ENCODE results near the gene FOXA3.

The FOXA3 gene

DNA sequence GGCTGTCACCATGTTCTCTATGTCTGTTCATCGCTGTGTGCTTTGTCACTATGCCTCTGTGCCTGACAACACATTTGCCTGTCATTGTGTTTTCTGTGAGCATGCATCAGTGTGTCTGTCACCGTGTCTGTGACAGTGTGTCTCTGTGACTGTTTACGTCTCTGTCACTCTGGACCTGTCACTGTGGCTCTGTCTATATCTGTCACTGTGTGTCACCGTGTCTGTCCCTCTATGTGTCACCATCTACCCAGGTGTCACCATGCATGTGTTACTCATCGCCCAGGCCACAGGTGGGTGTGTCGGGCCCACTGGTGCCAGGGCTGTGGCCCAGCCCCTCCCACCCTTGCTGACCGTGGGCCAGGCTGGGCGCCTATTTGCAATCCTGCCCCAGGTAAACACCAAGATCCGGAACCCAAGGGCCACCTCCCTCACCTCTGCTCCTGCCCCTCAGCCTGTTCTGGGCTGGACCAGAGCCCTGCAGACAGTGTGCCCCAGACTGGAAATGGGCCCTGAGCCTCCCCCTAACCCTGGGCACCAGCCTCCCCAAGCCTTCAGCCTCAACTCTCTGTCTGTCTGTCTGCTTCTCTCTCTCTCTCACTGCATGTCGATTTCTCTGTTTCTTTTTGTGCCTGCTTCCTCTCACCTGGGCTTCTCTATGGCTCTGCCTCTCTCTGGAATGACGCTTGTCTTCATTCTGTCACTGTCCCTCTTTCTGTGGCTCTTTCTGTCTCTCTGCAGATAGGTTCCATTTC is 14.1 kb downstream of the FOXA3 start:
- H3K27ac ChIP-seq (ENCODE audit: low read depth, low read length): no peak overlapping the region

DNA sequence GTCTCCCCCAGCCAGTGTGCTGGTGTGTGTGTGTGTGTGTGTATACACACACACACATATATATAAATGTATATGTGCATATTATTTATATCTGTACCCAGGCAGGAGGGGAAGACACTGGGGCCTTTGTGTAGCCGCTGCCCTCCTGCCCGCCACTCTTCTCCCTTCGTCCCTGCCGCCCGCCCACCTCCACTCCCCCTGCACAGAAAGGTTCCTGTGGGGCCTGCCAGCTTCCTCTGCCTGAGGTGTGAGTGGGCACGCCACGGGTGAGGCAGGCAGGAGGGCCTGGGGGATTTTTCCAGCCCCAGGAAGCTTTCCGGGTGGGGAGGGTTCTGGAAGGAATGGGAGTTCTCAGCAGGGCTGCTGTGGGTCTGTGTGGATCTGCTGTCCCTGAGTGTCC is 14.9 kb downstream of the FOXA3 start:
- Histone ChIP-seq H2BK15ac (replicated peaks; ENCODE audit: low read depth) (no peak overlapping the region), H3K79me1 (ENCODE audit: low read length) (peaks cover 2% of the 10 kb centered on the region), H3K4me3 (ENCODE audit: low read length) (no peak overlapping the region), H4K5ac (ENCODE audit: low read length) (no peak overlapping the region), H3K18ac (ENCODE audit: low read length) (no peak overlapping the region), H3K4me2 (ENCODE audit: low read length) (no peak overlapping the region), H3K36me3 (ENCODE audit: control insufficient read depth, insufficient read depth, low read length) (no peaks in the 10 kb centered on the region), H2BK5ac (ENCODE audit: low read length) (no peak overlapping the region), H3K4me1 (ENCODE audit: control insufficient read depth, low read depth, low read length) (peaks cover 17% of the 10 kb centered on the region), H3K4ac (ENCODE audit: low read depth, low read length) (no peak overlapping the region), H3K9ac (ENCODE audit: low read length) (no peak overlapping the region), H3K27ac (ENCODE audit: low read depth, low read length) (no peak overlapping the region), H2BK120ac (ENCODE audit: low read depth, low read length) (no peak overlapping the region), H3K79me2 (ENCODE audit: control insufficient read depth, insufficient read depth, low read length) (no peaks in the 10 kb centered on the region), H3K27me3 (ENCODE audit: insufficient read depth, low read length, poor library complexity) (no peaks in the 10 kb centered on the region), H4K8ac (ENCODE audit: low read depth, low read length) (no peak overlapping the region), H2AK5ac (ENCODE audit: low read length) (no peak overlapping the region), H3K23ac (ENCODE audit: low read length) (no peak overlapping the region), H3K56ac (ENCODE audit: low read length) (peak overlapping the region; percentile 22)
- no peak for DNase-seq
- no CpG with 5 or more reads among the region's 8 CpGs for WGBS (ENCODE audit: extremely low coverage, insufficient coverage, low lambda C conversion rate)

More for the DNA sequence above, 14.1 kb downstream of the FOXA3 start:
- H3K4me1 ChIP-seq (ENCODE audit: control insufficient read depth, low read depth, low read length): peaks cover 17% of the 10 kb centered on the region
- no CpG with 5 or more reads among the region's 11 CpGs for WGBS (ENCODE audit: extremely low coverage, insufficient coverage, low lambda C conversion rate)
- no peak overlapping the region for H3K4me3 ChIP-seq (ENCODE audit: low read length)
- H2AK5ac ChIP-seq (ENCODE audit: low read length): no peak overlapping the region
- H3K56ac ChIP-seq (ENCODE audit: low read length): no peak overlapping the region
- no peak overlapping the region for H2BK5ac ChIP-seq (ENCODE audit: low read length)
- no peaks in the 10 kb centered on the region for H3K79me2 ChIP-seq (ENCODE audit: control insufficient read depth, insufficient read depth, low read length)
- no peak overlapping the region for H2BK120ac ChIP-seq (ENCODE audit: low read depth, low read length)
- no peak overlapping the region for H3K4ac ChIP-seq (ENCODE audit: low read depth, low read length)
- H3K79me1 ChIP-seq (ENCODE audit: low read length): peaks cover 2% of the 10 kb centered on the region
- H4K5ac ChIP-seq (ENCODE audit: low read length): no peak overlapping the region
- H3K23ac ChIP-seq (ENCODE audit: low read length): no peak overlapping the region
- H3K27me3 ChIP-seq (ENCODE audit: insufficient read depth, low read length, poor library complexity): no peaks in the 10 kb centered on the region
- H3K36me3 ChIP-seq (ENCODE audit: control insufficient read depth, insufficient read depth, low read length): no peaks in the 10 kb centered on the region
- no peak overlapping the region for H2BK15ac ChIP-seq (replicated peaks; ENCODE audit: low read depth)
- H3K4me2 ChIP-seq (ENCODE audit: low read length): no peak overlapping the region
- no peak overlapping the region for H4K8ac ChIP-seq (ENCODE audit: low read depth, low read length)
- no peak overlapping the region for H3K9ac ChIP-seq (ENCODE audit: low read length)
- no peak overlapping the region for H3K18ac ChIP-seq (ENCODE audit: low read length)
- no peak for DNase-seq

DNA sequence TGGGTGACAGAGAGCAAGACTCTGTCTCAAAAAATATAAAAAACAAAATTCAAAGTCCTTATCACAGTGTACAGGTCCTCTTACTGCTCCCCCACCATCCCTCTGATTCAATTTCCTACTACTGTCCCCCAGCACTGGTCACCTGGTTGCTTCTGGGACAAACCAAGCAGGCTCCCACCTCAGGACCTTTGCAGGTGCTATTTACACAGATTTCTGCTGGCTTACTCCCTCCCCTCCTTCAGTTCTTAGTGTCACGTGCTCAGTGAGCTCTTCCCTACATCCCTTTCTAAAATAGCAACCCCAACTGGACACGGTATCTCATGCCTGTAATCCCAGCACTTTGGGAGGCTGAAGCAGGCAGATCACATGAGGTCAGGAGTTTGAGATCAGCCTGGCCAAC is 15.8 kb downstream of the FOXA3 start:
- H3K4me2 ChIP-seq (ENCODE audit: low read length): no peak overlapping the region
- H3K79me2 ChIP-seq (ENCODE audit: control insufficient read depth, insufficient read depth, low read length): peaks cover 3% of the 10 kb centered on the region
- H2BK15ac ChIP-seq (replicated peaks; ENCODE audit: low read depth): no peak overlapping the region
- DNase-seq: no peak
- H2AK5ac ChIP-seq (ENCODE audit: low read length): no peak overlapping the region
- WGBS (ENCODE audit: extremely low coverage, insufficient coverage, low lambda C conversion rate): no CpG with 5 or more reads among the region's 2 CpGs
- H3K4ac ChIP-seq (ENCODE audit: low read depth, low read length): no peak overlapping the region
- no peak overlapping the region for H3K4me3 ChIP-seq (ENCODE audit: low read length)
- no peak overlapping the region for H3K9ac ChIP-seq (ENCODE audit: low read length)
- H3K18ac ChIP-seq (ENCODE audit: low read length): no peak overlapping the region
- H3K79me1 ChIP-seq (ENCODE audit: low read length): peaks cover 2% of the 10 kb centered on the region
- H4K5ac ChIP-seq (ENCODE audit: low read length): no peak overlapping the region
- no peaks in the 10 kb centered on the region for H3K36me3 ChIP-seq (ENCODE audit: control insufficient read depth, insufficient read depth, low read length)
- H2BK5ac ChIP-seq (ENCODE audit: low read length): no peak overlapping the region
- H2BK120ac ChIP-seq (ENCODE audit: low read depth, low read length): no peak overlapping the region
- no peak overlapping the region for H3K23ac ChIP-seq (ENCODE audit: low read length)
- H4K8ac ChIP-seq (ENCODE audit: low read depth, low read length): no peak overlapping the region
- no peak overlapping the region for H3K27ac ChIP-seq (ENCODE audit: low read depth, low read length)
- H3K27me3 ChIP-seq (ENCODE audit: insufficient read depth, low read length, poor library complexity): no peaks in the 10 kb centered on the region
- no peak overlapping the region for H3K56ac ChIP-seq (ENCODE audit: low read length)
- H3K4me1 ChIP-seq (ENCODE audit: control insufficient read depth, low read depth, low read length): peaks cover 17% of the 10 kb centered on the region

DNA sequence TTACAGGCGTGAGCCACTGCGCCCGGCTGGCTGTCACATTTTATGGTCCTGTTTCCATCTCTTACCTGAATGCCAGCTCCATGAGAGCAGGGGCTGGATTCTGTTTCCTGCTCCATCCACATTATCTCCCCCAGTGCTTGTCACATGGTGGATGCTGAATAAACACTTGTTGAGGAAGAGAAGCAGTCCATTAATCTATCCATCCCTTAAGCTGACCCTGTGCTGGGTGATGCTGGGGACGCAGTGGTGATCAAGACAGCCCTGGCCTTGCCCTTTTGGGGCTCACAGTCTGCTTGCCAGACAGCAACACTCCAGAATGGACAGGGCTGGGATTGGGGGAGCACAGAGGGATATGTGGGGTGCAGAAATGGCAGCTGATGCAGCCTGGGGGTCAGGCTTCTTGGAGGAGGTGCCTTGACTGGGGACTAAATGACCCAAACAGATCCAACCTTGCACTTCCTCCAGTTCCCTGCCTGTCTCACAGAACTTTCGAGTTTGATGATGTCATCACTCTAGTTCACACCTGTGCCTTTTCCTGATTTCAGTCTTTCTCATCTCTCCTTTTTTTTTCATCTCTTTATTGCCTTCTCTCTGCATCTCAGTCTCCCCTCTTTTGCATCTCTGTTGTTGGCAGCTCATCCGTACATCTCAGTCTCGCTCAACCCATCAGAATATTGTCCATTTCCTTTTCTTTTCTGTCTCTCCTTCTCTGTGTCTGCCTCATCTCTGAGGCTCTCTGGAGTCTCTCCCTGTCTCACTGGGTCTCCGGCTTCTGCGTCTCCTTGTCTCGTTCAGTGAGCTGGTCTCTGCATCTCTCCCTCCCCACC is 17.2 kb downstream of the FOXA3 start:
- no peak overlapping the region for H3K4me3 ChIP-seq (ENCODE audit: low read length)
- no peak overlapping the region for H2BK15ac ChIP-seq (replicated peaks; ENCODE audit: low read depth)
- no peak overlapping the region for H4K5ac ChIP-seq (ENCODE audit: low read length)
- H3K27ac ChIP-seq (ENCODE audit: low read depth, low read length): peak overlapping the region; percentile 21
- peak overlapping the region; percentile 96 for H2AK5ac ChIP-seq (ENCODE audit: low read length)
- no peaks in the 10 kb centered on the region for H3K27me3 ChIP-seq (ENCODE audit: insufficient read depth, low read length, poor library complexity)
- peak overlapping the region; percentile 59 for H3K4ac ChIP-seq (ENCODE audit: low read depth, low read length)
- no peak overlapping the region for H2BK120ac ChIP-seq (ENCODE audit: low read depth, low read length)
- peak overlapping the region; percentile 84 for H3K56ac ChIP-seq (ENCODE audit: low read length)
- DNase-seq: peak; percentile 43
- H3K36me3 ChIP-seq (ENCODE audit: control insufficient read depth, insufficient read depth, low read length): no peaks in the 10 kb centered on the region
- H3K23ac ChIP-seq (ENCODE audit: low read length): peak overlapping the region; percentile 53
- H3K4me2 ChIP-seq (ENCODE audit: low read length): peak overlapping the region; percentile 26
- no CpG with 5 or more reads among the region's 10 CpGs for WGBS (ENCODE audit: extremely low coverage, insufficient coverage, low lambda C conversion rate)
- peaks cover 5% of the 10 kb centered on the region for H3K79me2 ChIP-seq (ENCODE audit: control insufficient read depth, insufficient read depth, low read length)
- H3K18ac ChIP-seq (ENCODE audit: low read length): peak overlapping the region; percentile 32
- H2BK5ac ChIP-seq (ENCODE audit: low read length): peak overlapping the region; percentile 92
- H3K79me1 ChIP-seq (ENCODE audit: low read length): peaks cover 2% of the 10 kb centered on the region
- H4K8ac ChIP-seq (ENCODE audit: low read depth, low read length): no peak overlapping the region
- peak overlapping the region; percentile 37 for H3K9ac ChIP-seq (ENCODE audit: low read length)
- peaks cover 14% of the 10 kb centered on the region for H3K4me1 ChIP-seq (ENCODE audit: control insufficient read depth, low read depth, low read length)

DNA sequence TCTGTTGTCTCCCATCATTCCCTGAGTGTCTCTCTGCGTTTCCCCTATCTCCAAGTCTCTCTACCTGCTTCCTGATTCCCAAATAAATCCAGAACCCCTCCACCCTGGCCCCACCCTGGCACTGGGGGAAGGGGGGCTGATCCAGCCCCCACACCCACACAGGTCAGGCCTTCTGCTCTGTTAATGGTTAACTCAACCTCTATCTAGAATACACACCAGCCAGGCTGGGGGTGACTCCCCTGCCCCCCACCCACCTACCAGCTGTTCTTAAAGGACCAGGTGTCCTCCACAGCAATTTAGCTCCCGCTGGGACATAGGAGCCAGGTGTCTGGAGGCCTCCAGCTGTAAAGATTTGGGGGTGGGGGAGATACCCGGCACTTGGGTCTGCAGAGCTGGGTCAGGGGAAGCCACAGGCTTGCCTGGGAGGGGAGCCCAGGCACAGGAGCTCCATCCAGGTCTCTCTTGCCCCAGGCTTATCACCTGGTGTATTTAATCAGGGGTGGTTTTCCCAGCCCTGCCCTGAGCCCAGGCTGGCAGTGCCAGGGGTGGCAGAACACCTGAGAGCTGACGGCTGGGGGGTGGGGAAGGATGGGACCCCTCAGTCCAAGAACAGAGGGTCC is 17.9 kb downstream of the FOXA3 start:
- peak overlapping the region; percentile 82 for H3K56ac ChIP-seq (ENCODE audit: low read length)
- H3K4me2 ChIP-seq (ENCODE audit: low read length): peak overlapping the region; percentile 73
- H3K4me1 ChIP-seq (ENCODE audit: control insufficient read depth, low read depth, low read length): peaks cover 13% of the 10 kb centered on the region
- H3K23ac ChIP-seq (ENCODE audit: low read length): no peak overlapping the region
- no peak overlapping the region for H2BK15ac ChIP-seq (replicated peaks; ENCODE audit: low read depth)
- no peaks in the 10 kb centered on the region for H3K36me3 ChIP-seq (ENCODE audit: control insufficient read depth, insufficient read depth, low read length)
- H3K9ac ChIP-seq (ENCODE audit: low read length): peak overlapping the region; percentile 72
- no peaks in the 10 kb centered on the region for H3K27me3 ChIP-seq (ENCODE audit: insufficient read depth, low read length, poor library complexity)
- peaks cover 5% of the 10 kb centered on the region for H3K79me2 ChIP-seq (ENCODE audit: control insufficient read depth, insufficient read depth, low read length)
- H3K18ac ChIP-seq (ENCODE audit: low read length): peak overlapping the region; percentile 78
- no CpG with 5 or more reads among the region's 4 CpGs for WGBS (ENCODE audit: extremely low coverage, insufficient coverage, low lambda C conversion rate)
- H2BK5ac ChIP-seq (ENCODE audit: low read length): peak overlapping the region; percentile 92
- no peak overlapping the region for H3K4me3 ChIP-seq (ENCODE audit: low read length)
- peak overlapping the region; percentile 81 for H3K27ac ChIP-seq (ENCODE audit: low read depth, low read length)
- H3K79me1 ChIP-seq (ENCODE audit: low read length): peaks cover 2% of the 10 kb centered on the region
- peak; percentile 84 for DNase-seq
- H4K8ac ChIP-seq (ENCODE audit: low read depth, low read length): peak overlapping the region; percentile 69
- H2BK120ac ChIP-seq (ENCODE audit: low read depth, low read length): peak overlapping the region; percentile 88
- peak overlapping the region; percentile 91 for H3K4ac ChIP-seq (ENCODE audit: low read depth, low read length)
- H4K5ac ChIP-seq (ENCODE audit: low read length): no peak overlapping the region
- peak overlapping the region; percentile 4 for H2AK5ac ChIP-seq (ENCODE audit: low read length)

Data from mesendoderm (in vitro differentiated cells).